Spleen (tissue), 7 donors: ENCODE results near the gene AZU1.

Experiments used
- POLR2A ChIP-seq, 3 donors: fragments of 450-650 bp; IDR thresholded peaks; one replicate each; pipeline ENCODE4 v1.5.1; 2017; ENCODE audit warnings: antibody characterized with exemption in 3 of 3, mild to moderate bottlenecking in 1 of 3
- POLR2AphosphoS5 ChIP-seq, 3 donors: sonication (generic); formaldehyde crosslinking; IDR thresholded peaks; one replicate each; pipeline ENCODE4 v1.5.1; 2017; ENCODE audit warnings: antibody characterized with exemption in 3 of 3
- TF ChIP-seq, protein P1 (sequence below), 11 experiments: fragments of 200-600 bp in 7 of 11; fragments of 450-650 bp in 4 of 11; sonication (generic) in 4 of 11; IDR thresholded peaks in 8 of 11; conservative IDR thresholded peaks in 3 of 11; 1 replicate in 7 of 11; 2 replicates in 4 of 11; pipeline versions ENCODE4 v1.4.0 to v1.8.0; 2016 to 2021; ENCODE audit warnings: antibody characterized with exemption in 11 of 11, inconsistent platforms in 4 of 11, mild to moderate bottlenecking in 1 of 11
- donor health status: DM: no; HTN: no; CAD: no; lungs with moderate emphysema.
- donor health status: DM: no; HTN: no; CAD: no.
- donor health status: DM: no; HTN: no; CAD: no.

DNA sequence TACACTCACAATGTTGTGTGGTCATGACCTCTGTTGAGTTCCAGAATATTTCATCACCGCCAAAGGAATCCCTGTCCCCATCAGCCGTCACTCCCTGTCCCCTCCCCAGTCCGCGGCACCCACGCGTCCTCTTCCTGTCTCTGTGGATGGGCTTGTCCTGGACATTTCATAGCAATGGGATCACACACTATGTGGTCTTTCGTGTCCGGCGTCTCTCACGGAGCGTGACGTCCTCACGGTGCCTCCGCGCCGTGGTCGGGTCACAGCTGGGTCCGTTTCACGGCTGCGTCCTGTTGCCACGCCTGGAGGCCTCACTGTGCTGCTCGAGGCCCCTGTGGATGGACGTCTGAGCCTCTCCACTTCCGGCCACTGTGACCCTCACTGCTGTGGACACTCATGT lies 6.6 kb downstream of the AZU1 start:
- TF ChIP-seq, protein P1, sequence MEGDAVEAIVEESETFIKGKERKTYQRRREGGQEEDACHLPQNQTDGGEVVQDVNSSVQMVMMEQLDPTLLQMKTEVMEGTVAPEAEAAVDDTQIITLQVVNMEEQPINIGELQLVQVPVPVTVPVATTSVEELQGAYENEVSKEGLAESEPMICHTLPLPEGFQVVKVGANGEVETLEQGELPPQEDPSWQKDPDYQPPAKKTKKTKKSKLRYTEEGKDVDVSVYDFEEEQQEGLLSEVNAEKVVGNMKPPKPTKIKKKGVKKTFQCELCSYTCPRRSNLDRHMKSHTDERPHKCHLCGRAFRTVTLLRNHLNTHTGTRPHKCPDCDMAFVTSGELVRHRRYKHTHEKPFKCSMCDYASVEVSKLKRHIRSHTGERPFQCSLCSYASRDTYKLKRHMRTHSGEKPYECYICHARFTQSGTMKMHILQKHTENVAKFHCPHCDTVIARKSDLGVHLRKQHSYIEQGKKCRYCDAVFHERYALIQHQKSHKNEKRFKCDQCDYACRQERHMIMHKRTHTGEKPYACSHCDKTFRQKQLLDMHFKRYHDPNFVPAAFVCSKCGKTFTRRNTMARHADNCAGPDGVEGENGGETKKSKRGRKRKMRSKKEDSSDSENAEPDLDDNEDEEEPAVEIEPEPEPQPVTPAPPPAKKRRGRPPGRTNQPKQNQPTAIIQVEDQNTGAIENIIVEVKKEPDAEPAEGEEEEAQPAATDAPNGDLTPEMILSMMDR (IDR thresholded peaks at IDR 0.05 in 8 of 11, conservative IDR thresholded peaks at IDR 0.05 in 3 of 11), result no peak
- TF ChIP-seq POLR2A (IDR thresholded peaks at IDR 0.05) (no peak), POLR2AphosphoS5 (IDR thresholded peaks at IDR 0.05) (peak in 2 of 3 donors; percentile 64 to 79)
